GM19455 (cell line): Measurements from ENCODE around the gene ADORA1.

ENCODE experiments used
- ATAC-seq: cut with Tn5 transposase; IDR thresholded peaks from one replicate; pipeline ENCODE4 v1.9.1; 2021; ENCODE audit not compliant: unreplicated experiment

The ADORA1 gene

DNA sequence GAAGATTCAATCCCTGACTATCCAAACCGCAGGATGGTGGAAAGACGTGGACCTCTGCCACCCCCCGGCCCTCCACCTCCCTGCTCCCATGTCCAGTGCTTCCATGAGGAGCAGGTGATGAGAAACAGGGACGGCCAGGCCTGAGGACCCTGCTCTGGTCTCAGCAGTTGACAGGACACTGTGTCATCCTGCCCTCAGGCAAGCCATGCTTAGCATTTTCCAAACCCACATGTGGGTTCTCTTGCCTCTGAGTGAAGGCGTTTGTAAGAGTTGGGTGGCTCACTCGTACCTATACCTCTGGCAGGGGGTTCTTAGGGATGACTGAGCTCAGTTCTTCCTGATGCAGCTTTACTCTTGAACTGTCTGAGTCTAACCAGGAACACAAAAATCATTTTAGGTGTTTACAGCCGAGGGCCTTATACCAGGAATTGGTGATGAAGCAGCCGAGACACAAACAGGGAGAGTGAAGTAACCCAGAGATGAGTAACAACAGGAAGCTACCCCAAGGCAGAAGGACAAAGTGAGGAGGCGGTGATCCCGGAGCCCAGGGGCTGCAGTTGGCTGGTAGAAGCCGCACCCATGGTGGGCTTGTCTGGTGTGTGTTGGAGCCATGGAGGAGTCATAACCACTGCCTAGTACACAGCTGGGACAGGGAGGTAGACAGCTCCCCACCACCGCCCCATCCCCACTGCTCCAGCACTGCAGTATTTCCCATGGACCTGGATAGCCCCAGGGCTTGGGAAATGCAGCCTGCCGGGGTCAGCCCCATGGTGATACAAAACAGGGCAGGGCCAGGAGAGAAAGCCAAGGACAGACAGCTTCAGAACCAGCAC is 26.7 kb downstream of the ADORA1 start:
- no peak for ATAC-seq

DNA sequence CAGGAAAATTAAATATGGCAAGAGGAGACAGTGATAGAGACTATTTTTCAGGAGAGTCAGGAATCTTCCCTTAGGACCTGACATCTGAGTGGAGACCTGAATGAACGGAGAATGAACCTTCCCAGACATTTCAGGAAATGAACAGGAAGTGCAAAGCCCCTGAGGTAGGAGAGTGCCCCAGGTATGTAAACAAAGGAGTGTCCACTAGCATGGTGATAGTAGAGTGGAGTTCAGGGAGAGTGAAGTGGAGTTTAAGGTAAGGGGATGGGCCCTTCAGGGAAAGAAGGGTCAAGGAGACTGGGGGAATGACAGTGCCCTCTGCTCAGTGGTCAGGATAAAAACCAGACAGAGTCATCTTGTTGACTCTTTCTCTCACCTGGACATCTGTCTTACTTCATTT is 28.8 kb downstream of the ADORA1 start:
- no peak for ATAC-seq

DNA sequence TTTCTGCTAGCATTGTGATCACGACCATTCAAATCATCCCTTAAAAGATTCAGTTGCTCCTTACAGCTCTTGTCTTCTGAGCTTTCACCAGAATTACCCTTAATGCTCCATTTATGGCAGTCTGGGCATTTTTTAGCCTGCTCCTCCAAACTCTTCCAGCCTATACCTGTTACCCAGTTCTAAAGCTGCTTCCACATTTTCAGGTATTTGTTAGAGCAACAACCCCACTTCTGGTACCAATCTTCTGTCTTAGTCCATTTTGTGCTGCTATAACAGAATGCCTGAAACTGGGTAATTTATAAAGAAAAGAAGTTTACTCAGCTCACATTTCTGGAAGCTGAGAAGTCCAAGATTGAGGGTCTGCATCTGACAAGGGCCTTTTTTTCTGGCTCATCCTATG is 30.9 kb downstream of the ADORA1 start:
- ATAC-seq: no peak

DNA sequence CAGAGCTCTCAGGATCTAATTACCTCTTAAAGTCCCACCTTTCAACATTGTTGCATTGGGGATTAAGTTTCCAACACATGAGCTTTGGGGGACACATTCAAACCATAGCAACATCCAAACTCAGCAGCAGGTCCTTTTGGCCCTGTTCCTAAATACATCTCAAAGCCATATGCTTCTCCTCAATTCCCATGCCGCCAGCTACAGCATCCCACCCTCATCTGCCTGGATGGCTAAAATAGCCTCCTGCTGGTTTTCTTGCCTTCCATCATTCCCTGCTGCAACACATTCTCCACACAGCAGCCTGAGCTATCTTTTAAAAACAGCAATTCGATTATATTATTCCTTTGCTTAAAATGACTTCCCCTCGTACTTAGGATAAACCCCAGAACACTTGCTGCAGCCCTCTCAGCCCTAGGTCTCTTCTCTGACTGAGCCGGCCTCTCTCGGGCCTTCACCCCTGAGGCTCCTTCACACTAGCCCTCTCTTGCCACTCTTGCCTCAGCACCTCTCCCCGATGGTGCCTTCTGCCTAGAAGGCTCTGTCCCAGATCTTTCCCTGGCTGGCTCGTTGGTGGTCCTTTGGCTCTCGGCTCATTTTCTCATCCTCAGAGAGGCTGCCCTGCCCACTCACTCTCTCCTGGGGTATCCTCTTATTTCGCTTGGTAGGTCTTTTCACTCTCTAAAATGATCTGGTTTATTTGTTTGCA is 31.6 kb downstream of the ADORA1 start:
- ATAC-seq: no peak

DNA sequence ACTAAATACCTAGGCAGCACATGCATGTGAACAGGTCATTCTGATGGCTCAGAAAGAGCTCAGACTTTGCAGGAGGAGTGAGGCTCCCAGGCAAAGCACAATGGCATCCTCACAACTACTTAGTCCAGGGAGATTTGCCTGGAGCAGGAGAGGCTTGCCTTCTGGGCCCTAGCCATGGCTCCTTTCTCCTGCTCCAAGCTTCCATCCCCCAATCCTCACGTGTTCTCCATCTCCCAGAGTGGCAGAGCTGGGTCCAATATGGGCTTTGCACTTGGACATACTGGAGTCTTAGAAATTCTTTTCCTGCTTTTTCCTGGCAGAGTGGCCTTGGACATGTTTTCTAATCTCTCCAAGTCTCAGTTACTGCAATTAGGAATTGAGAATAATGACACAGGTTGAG is 32.3 kb downstream of the ADORA1 start:
- ATAC-seq: no peak

DNA sequence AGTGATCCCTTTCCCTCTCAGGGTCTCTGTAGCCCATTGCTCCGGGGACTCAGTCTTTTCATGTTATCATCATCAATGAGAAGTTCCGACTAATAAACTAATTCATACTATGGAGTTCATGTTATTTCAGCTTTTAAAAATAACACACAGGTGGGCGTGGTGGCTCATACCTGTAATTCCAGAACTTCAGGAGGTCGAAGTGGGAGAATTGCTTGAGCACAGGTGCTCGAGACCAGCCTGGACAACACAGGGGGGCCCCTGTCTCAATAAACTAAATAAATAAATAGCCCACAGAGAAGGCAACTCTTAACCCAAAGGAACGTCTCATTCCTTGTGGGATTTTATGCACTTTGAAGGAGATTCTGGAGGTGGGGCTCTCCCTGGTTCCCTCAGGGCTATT is 33.6 kb downstream of the ADORA1 start:
- ATAC-seq: no peak

DNA sequence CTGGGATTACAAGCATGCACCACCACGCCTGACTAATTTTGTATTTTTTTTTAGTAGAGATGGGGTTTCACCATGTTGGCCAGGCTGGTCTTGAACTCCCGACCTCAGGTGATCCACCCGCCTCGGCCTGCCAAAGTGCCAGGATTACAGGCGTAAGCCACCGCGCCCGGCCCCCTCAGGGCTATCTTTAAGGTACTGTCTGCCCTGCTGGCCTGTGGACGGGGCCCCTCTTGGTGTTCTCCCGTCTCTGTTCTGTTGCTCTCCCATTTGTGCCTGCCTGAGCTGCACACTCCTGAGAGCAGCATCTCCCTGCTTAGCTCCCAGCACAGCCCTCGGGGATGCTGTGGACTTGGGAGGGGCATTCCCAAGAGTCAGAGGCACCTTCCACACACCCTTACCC is 34.2 kb downstream of the ADORA1 start:
- no peak for ATAC-seq

DNA sequence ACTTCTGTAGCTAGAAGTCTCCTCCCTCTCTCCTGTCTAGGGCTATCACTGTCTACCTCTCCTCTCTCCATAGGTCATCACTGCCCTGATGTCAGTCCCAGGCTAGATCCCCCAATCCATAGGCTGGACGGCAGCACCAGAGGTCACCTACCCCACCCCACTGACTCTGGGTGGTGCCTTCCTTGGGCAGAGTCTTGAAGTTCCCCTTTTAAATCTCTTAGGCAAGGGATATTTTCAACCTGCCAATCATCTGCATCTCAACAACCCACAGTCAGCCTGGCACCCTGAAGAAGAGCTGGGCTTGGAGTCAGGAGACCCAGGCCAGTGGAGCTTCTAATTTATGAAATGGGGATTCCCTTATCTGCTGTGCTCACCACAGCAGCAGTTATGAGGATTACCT is 34.9 kb downstream of the ADORA1 start:
- ATAC-seq: no peak

DNA sequence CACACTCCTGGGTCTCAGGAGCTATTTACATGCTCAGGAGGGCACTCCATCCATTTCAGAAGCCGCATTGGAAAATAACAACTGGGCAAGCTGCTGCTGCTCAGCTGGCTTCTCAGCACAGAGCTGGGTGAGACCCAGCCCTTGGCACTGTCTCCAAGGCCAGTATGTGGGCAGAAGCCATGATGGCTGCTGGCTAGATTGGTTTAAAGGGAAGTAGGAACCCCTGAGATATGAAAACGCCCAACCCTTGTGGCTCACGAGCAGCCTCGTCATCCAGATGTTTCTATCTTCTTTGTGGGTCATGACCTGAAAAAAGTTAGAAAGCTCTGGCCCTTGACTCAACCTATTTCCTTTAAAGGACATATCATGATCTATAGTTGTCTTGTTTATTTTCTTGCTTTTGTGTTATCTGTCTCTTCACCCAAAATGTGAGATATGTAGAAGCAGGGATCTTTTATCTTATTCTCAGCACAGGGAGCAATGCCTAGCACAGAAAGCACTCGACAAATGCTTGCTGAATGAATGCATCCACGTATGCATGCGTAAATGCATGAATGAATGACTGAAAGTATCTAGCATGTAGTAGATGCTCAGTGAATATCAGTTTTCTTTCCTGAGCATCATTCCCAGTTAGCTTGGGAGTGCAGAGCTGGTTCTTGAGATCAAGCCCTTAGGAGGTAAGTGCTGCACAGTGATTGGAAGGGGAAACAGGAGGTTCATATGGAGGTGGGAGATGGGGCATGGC is 36.5 kb downstream of the ADORA1 start:
- no peak for ATAC-seq

DNA sequence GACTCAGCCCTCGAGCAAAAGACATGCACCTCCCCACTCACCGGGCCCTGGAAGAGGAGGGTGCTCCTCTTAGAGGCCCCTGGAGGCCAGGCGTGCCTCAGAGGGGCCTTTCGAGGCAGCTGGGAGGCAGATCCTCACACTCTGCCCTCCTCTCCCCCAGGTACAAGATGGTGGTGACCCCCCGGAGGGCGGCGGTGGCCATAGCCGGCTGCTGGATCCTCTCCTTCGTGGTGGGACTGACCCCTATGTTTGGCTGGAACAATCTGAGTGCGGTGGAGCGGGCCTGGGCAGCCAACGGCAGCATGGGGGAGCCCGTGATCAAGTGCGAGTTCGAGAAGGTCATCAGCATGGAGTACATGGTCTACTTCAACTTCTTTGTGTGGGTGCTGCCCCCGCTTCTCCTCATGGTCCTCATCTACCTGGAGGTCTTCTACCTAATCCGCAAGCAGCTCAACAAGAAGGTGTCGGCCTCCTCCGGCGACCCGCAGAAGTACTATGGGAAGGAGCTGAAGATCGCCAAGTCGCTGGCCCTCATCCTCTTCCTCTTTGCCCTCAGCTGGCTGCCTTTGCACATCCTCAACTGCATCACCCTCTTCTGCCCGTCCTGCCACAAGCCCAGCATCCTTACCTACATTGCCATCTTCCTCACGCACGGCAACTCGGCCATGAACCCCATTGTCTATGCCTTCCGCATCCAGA is 37.7 kb downstream of the ADORA1 start:
- no peak for ATAC-seq

DNA sequence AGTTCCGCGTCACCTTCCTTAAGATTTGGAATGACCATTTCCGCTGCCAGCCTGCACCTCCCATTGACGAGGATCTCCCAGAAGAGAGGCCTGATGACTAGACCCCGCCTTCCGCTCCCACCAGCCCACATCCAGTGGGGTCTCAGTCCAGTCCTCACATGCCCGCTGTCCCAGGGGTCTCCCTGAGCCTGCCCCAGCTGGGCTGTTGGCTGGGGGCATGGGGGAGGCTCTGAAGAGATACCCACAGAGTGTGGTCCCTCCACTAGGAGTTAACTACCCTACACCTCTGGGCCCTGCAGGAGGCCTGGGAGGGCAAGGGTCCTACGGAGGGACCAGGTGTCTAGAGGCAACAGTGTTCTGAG is 38.3 kb downstream of the ADORA1 start:
- ATAC-seq: no peak

DNA sequence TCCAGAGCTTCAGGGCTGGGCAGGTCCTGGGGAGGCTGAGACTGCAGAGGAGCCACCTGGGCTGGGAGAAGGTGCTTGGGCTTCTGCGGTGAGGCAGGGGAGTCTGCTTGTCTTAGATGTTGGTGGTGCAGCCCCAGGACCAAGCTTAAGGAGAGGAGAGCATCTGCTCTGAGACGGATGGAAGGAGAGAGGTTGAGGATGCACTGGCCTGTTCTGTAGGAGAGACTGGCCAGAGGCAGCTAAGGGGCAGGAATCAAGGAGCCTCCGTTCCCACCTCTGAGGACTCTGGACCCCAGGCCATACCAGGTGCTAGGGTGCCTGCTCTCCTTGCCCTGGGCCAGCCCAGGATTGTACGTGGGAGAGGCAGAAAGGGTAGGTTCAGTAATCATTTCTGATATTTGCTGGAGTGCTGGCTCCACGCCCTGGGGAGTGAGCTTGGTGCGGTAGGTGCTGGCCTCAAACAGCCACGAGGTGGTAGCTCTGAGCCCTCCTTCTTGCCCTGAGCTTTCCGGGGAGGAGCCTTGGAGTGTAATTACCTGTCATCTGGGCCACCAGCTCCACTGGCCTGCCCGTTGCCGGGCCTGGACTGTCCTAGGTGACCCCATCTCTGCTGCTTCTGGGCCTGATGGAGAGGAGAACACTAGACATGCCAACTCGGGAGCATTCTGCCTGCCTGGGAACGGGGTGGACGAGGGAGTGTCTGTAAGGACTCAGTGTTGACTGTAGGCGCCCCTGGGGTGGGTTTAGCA is 38.8 kb downstream of the ADORA1 start:
- no peak for ATAC-seq

DNA sequence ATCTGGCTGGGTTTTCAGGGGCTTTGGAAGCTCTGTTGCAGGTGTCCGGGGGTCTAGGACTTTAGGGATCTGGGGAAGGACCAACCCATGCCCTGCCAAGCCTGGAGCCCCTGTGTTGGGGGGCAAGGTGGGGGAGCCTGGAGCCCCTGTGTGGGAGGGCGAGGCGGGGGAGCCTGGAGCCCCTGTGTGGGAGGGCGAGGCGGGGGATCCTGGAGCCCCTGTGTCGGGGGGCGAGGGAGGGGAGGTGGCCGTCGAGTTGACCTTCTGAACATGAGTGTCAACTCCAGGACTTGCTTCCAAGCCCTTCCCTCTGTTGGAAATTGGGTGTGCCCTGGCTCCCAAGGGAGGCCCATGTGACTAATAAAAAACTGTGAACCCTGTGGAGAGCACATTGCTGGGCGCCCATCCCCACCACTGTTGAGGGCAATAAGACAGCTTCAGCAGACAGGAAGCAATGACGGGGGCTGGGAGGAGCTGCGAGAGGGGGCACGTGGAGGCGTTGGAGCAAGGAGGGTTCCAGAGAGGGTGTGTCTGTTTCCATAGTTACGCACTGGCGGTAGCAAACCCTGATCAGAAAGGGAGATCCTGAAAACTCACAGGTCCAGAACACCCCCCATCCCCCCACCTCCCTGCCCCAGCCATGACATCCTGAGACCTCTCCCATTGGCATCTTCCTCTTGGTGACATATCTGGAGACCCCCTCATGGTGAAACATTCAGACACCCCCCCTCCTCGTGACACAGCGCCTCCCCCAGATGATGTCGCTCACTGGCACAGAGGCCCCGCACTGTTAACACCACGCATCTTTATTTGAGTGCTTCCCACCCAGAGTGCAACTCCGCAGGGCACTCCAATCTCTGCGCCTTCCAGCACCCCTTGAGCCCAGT is 39.7 kb downstream of the ADORA1 start:
- no peak for ATAC-seq

DNA sequence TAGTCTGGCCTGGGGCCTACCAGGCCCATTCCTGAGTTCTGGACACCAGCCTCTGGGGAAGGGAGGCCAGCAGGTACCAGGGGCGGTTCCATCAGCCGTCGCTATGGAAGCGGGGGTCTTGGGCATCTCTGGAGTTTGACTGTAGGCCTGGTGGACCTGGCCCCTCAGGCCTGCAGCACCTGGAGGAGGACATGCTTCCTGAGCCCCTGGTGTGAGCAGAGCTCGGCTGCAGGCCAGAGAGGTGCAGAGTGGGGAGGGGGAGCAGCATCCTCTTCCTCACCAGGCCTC is 40.3 kb downstream of the ADORA1 start:
- no peak for ATAC-seq

DNA sequence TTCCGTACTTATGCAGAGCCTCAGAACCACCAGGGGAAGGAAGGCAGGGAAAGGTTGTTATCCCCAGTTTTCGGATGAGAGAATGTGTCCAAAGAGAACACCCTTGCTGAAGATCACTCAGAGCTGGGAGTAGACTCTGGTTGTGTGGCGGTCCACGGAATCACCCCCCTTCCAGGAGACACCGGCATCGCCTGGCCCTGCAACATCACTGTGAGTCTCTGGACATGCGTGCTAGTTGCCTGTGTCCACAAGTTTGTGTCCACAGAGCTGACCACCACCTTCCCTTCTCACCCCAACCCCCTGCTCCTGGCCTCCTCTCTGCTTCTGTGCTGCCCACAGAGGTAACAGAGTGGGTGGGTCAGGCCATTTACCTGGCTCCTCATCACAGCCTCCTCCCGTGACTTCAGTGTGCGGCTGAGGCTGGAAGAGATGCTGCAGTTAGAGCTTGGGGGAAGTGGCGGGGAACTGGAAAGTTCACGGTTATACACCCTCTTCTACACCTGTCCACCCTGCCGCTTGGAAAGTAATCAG is 40.8 kb downstream of the ADORA1 start:
- no peak for ATAC-seq

DNA sequence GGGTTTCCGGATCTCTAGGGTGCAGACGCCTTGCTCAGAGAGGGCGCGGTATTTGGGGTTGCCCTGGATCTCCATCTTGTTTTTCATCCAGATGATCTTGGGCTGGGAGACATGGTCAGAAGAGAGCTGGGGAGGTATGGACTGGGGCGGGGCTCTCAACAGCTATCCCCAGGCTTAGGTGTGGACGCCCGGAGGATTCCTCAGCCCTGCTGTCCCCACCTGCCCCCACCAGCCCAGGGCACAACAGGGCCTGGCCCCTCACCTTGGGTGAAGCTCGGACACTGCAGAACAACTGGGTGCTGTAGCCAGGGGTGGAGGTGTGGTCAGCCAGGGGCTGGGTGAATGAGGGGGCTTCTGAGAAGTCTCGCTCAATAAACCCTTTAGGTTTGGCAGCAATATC is 41.5 kb downstream of the ADORA1 start:
- no peak for ATAC-seq

DNA sequence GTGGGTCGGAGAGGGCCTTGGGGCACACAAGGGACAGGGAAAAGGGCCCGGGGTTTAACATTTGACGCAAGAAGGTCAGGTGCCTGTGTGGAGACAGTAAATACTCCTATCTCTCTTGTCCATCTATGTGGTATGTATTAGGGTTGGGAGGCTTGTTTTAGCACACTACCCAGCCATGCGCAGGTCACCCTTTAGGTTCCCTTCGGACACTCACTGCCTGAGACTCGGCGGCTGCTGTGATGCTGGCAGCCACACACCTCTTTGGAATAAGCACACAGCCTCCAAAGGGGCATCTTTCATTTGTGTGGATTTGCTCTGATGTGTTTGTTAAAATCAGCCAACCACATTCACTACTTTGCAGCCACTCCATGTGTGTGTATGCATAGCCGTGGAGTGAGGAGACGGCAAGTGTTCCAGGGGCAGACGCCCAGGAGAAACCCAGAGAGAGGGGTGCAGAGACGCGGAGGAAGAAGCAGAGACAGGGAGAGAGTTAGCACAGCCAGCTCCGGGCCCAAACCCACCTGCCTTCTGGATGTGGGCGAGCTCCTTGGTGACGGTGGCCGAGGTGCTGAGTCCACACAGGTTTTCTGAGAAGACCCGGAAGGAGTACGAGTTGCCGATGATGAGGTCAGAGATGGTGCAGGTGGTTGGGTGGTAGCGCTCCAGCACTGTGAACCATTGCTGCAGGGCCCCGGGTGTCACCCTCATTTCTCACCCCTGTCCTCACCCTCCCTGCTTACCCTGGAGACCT is 42.4 kb downstream of the ADORA1 start:
- ATAC-seq: no peak

DNA sequence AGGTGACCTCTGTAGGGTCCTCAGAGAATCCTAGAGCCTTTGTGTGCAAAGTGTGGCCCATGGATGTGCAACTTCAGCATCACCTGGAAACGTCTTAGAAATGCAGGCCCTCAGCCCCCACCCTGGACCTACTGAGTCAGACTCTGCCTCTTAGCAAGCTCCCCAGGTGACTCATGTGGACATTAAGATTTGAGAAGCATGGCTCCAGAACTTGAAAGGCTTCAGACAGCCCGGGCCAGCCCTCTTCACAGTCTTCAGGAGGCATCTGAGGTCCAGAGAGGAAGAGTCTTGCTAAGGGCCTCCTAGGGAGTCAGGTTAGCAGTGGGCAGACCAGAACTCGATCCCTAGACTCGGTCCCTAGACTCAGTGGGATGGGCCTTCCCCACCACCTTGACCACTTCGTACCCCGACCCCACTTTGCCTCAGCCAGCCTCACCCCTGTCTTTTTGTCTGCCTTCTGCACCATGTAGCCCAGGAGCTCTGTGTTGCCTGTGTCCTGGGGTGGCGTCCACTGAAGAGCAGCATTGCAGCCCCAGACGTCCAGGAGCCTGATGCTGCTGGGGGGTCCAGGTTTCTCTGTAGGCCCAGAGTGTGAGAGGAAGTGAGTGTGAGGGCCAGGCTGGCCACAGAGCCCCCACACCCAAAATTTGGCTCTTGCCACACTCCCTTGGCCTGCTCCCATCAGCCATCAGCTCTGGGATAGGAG is 43.3 kb downstream of the ADORA1 start:
- ATAC-seq: no peak
